Lung (tissue), 12 donors: ENCODE data around the gene KIN. TPM values are rescaled to one million over a fixed set of nuclear protein-coding genes. Genes with fewer than 3 reads are reported as not detected.
A peak's percentile ranks its signal among the peaks of the same experiment; 100 is the strongest.

Source experiments
- ATAC-seq: fragments of 200-7000 bp; cut with Tn5 transposase; one replicate; pipeline ENCODE4 v1.9.1; 2020; ENCODE audit warnings: moderate number of reproducible peaks; ENCODE audit not compliant: insufficient read depth, low FRiP score
- DNase-seq, 3 donors: peaks; one replicate each; pipeline ENCODE4 v3.0.0-alpha.2; 2013 to 2017
- H3K27ac ChIP-seq, 2 donors: one replicate each; pipeline ENCODE4 v1.5.1; 2013; ENCODE audit warnings: mild to moderate bottlenecking in 2 of 2, moderate library complexity in 2 of 2, control low read depth in 1 of 2, inconsistent platforms in 1 of 2, low read depth in 1 of 2, low read length in 1 of 2
- H3K27me3 ChIP-seq, 3 donors: one replicate each; pipeline ENCODE4 v1.5.1; 2013; ENCODE audit warnings: low read length in 2 of 3; ENCODE audit not compliant: control insufficient read depth in 3 of 3, insufficient read depth in 3 of 3
- H3K36me3 ChIP-seq, 4 donors: one replicate each; pipeline ENCODE4 v1.5.1; 2013; ENCODE audit warnings: low read length in 4 of 4, mild to moderate bottlenecking in 1 of 4, moderate library complexity in 1 of 4; ENCODE audit not compliant: control insufficient read depth in 4 of 4, insufficient read depth in 4 of 4
- H3K4me1 ChIP-seq, 5 donors: one replicate each; pipeline ENCODE4 v1.5.1; 2013; ENCODE audit warnings: low read length in 5 of 5, mild to moderate bottlenecking in 2 of 5, moderate library complexity in 1 of 5; ENCODE audit not compliant: control insufficient read depth in 5 of 5, insufficient read depth in 5 of 5
- H3K4me3 ChIP-seq: one replicate; pipeline ENCODE4 v1.5.1; 2013; ENCODE audit warnings: mild to moderate bottlenecking, control low read depth, moderate library complexity
- H3K9ac ChIP-seq, 2 donors: one replicate each; pipeline ENCODE4 v1.5.1; 2013; ENCODE audit warnings: low read length in 2 of 2, control low read depth in 1 of 2; ENCODE audit not compliant: insufficient read depth in 1 of 2
- H3K9me3 ChIP-seq, 4 donors: one replicate each; pipeline ENCODE4 v1.5.1; 2013; ENCODE audit warnings: low read length in 3 of 4, mild to moderate bottlenecking in 1 of 4, moderate library complexity in 1 of 4; ENCODE audit not compliant: control insufficient read depth in 4 of 4, insufficient read depth in 3 of 4
- WGBS, 2 donors: extraction: QIAGEN DNeasy Blood & Tissue Kit; methylation state at CpG; one replicate each; pipeline ENCODE4 v1.1.7; 2013; 5-methylcytosine and 5-hydroxymethylcytosine counted together
- polyA plus RNA-seq, 2 donors: library from polyadenylated mRNA; stranded (reverse); fragments of 200-250 nt; gene quantifications; one replicate each; pipeline ENCODE4 v1.2.1, GENCODE V29; 2013
- total RNA-seq, 2 donors: library from RNA; depleted of rRNA in 1 of 2; stranded (reverse); fragments of >200 nt in 1 of 2; gene quantifications; one replicate each; pipeline ENCODE4 v1.2.1, GENCODE V29; 2014 to 2021
- TF ChIP-seq, protein P1 (sequence below): IDR thresholded peaks from 2 replicates; pipeline ENCODE4 v1.5.1; 2012; ENCODE audit warnings: mild to moderate bottlenecking; ENCODE audit errors: control extremely low read depth, extremely low read depth
- donor health status: control.
- donor health status: control.
- donor health status: Bipolar disorder and iron deficiency.
- donor health status: healthy.
- donor health status: DM: yes; HTN: yes; CAD: no.

Gene KIN
- total and polyA plus RNA-seq, 4 donors: 6.0 to 15.9 (median 9.8) TPM

- DNase-seq (no peak), ATAC-seq (no peak)
- Histone ChIP-seq H3K9ac (no peak overlapping the region), H3K4me1 (peaks cover 0 to 4% (median 0%) of the 10 kb centered on the region in 5 donors), H3K9me3 (no peaks in the 10 kb centered on the region), H3K36me3 (peaks cover 24 to 38% (median 31%) of the 10 kb centered on the region in 4 donors), H3K4me3 (no peak overlapping the region), H3K27me3 (no peaks in the 10 kb centered on the region), H3K27ac (no peak overlapping the region)
- TF ChIP-seq, protein P1, sequence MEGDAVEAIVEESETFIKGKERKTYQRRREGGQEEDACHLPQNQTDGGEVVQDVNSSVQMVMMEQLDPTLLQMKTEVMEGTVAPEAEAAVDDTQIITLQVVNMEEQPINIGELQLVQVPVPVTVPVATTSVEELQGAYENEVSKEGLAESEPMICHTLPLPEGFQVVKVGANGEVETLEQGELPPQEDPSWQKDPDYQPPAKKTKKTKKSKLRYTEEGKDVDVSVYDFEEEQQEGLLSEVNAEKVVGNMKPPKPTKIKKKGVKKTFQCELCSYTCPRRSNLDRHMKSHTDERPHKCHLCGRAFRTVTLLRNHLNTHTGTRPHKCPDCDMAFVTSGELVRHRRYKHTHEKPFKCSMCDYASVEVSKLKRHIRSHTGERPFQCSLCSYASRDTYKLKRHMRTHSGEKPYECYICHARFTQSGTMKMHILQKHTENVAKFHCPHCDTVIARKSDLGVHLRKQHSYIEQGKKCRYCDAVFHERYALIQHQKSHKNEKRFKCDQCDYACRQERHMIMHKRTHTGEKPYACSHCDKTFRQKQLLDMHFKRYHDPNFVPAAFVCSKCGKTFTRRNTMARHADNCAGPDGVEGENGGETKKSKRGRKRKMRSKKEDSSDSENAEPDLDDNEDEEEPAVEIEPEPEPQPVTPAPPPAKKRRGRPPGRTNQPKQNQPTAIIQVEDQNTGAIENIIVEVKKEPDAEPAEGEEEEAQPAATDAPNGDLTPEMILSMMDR: no peak
- whole genome bisulfite sequencing, 2 donors: 98 to 99% methylated on average over 2 of the region's 2 CpGs
Measured at GRCh38 chr10:7776777-7777176, 11.0 kb downstream of the KIN start.

DNA sequence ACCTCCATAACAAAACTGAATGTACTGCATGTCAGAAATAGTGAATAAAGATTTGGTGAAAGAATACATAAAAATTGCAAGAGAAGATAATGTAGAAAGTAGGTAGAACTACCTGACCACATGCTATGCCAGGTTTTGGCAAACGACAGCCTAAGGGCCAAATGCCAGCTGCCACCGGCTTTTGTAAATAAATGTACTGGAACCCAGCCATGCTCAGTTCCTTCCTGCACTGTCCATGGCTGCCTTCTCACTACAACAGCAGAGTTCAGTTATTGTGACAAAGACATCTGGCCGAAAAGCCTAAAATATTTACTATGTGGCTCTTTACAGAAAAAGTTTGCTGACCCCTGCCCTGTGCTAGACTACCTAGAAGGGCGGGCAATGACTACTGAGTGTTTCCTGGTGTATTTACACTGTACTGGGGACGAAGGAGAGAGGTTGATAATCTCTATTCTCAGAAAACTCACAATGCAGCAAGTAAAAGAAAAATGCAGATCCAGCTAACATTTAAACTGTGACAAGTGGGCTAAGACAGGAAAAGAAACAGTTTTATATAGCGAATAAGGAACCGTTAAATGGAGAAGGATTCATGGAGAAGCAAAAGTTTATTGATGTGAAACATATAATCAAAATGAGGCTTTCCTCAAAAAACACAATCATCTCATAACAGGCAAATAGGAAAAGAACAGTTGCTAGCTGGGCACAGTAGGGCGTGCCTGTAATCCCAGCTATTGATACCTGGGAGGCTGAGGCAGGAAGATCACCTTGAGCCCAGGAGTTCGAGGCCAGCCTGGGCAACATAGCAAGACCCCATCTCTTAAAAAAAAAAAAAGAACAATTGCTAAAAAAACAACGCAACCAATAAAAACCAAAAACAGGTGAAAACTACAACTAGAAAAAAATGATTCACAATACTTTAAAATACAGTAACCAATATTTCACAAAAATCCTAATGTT lies 13.7 kb downstream of the KIN start:
- 52 to 54% methylated on average over 10 of the region's 10 CpGs for WGBS, 2 donors
- no peak overlapping the region for H3K4me3 ChIP-seq
- peaks cover 0 to 4% (median 0%) of the 10 kb centered on the region in 5 donors for H3K4me1 ChIP-seq
- H3K9ac ChIP-seq: no peak overlapping the region
- TF ChIP-seq, protein P1: no peak
- ATAC-seq (peak; percentile 19), DNase-seq (peak in 1 of 3 donors; percentile 6)
- H3K27me3 ChIP-seq: no peaks in the 10 kb centered on the region
- peaks cover 22 to 31% (median 28%) of the 10 kb centered on the region in 4 donors for H3K36me3 ChIP-seq
- H3K27ac ChIP-seq: no peak overlapping the region
- H3K9me3 ChIP-seq: no peaks in the 10 kb centered on the region

GRCh38 chr10:7768417-7768816 lies 19.4 kb downstream of the KIN start:
- Histone ChIP-seq H3K9ac (no peak overlapping the region), H3K27ac (no peak overlapping the region), H3K9me3 (no peaks in the 10 kb centered on the region), H3K36me3 (peaks cover 15 to 29% (median 26%) of the 10 kb centered on the region in 4 donors), H3K4me3 (no peak overlapping the region), H3K4me1 (no peaks in the 10 kb centered on the region), H3K27me3 (no peaks in the 10 kb centered on the region)
- DNase-seq (no peak), ATAC-seq (no peak)
- 96 to 97% methylated on average over 7 of the region's 7 CpGs for WGBS, 2 donors
- TF ChIP-seq, protein P1: no peak
